T follicular helper cell (primary cell): ENCODE data around the gene FGF14.
"Not testable (repeated sequence)": the region's sequence is repeated elsewhere in the genome, so short reads cannot be mapped to it uniquely, and the experiment has no call there.

Experiments used
- DNase-seq: peaks from one replicate; pipeline ENCODE4 v3.0.0-alpha.2; 2020; ENCODE audit warnings: low read depth

FGF14 gene

GRCh38 chr13:101868585-101869469 lies 533.0 kb downstream of the FGF14 start:
- no peak for DNase-seq

GRCh38 chr13:101866889-101867581 lies 534.8 kb downstream of the FGF14 start:
- DNase-seq = no peak

- DNase-seq = no peak
Observed at GRCh38 chr13:101858860-101859259, 543.0 kb downstream of the FGF14 start.

- DNase-seq = no peak
Observed at GRCh38 chr13:101846701-101847100, 555.1 kb downstream of the FGF14 start.

- DNase-seq = no peak
Observed at GRCh38 chr13:101846249-101846648, 555.6 kb downstream of the FGF14 start.

- no peak for DNase-seq
Observed at GRCh38 chr13:101845245-101846020, 556.4 kb downstream of the FGF14 start.

- no peak for DNase-seq
Observed at GRCh38 chr13:101841698-101842097, 560.1 kb downstream of the FGF14 start.

GRCh38 chr13:101838323-101838722 lies 563.5 kb downstream of the FGF14 start:
- no peak for DNase-seq

GRCh38 chr13:101837778-101838177 lies 564.1 kb downstream of the FGF14 start:
- not testable (repeated sequence) for DNase-seq

GRCh38 chr13:101837288-101837687 lies 564.6 kb downstream of the FGF14 start:
- DNase-seq = no peak

- no peak for DNase-seq
Observed at GRCh38 chr13:101835920-101836319, 565.9 kb downstream of the FGF14 start.

- DNase-seq = no peak
Observed at GRCh38 chr13:101833671-101834070, 568.2 kb downstream of the FGF14 start.

GRCh38 chr13:101830035-101830434 lies 571.8 kb downstream of the FGF14 start:
- DNase-seq = no peak

GRCh38 chr13:101829484-101829883 lies 572.4 kb downstream of the FGF14 start:
- no peak for DNase-seq

GRCh38 chr13:101828119-101828518 lies 573.7 kb downstream of the FGF14 start:
- no peak for DNase-seq

GRCh38 chr13:101817898-101818297 lies 584.0 kb downstream of the FGF14 start:
- no peak for DNase-seq

- DNase-seq = no peak
Observed at GRCh38 chr13:101811881-101812280, 590.0 kb downstream of the FGF14 start.

GRCh38 chr13:101811284-101811839 lies 590.5 kb downstream of the FGF14 start:
- no peak for DNase-seq

- DNase-seq = no peak
Observed at GRCh38 chr13:101799196-101799595, 602.7 kb downstream of the FGF14 start.

GRCh38 chr13:101798437-101798836 lies 603.4 kb downstream of the FGF14 start:
- DNase-seq = no peak

GRCh38 chr13:101795460-101795859 lies 606.4 kb downstream of the FGF14 start:
- DNase-seq = no peak

GRCh38 chr13:101795025-101795424 lies 606.8 kb downstream of the FGF14 start:
- DNase-seq = no peak
